Suppressor macrophage treated with lipopolysaccharide for 1 hour (primary cell): ENCODE results near the gene THAP5.
"Not testable (repeated sequence)": the region's sequence is repeated elsewhere in the genome, so short reads cannot be mapped to it uniquely, and the experiment has no call there.

Source experiments
- DNase-seq, 3 donors: peaks; one replicate each; pipeline ENCODE4 v3.0.0-alpha.2; 2020 to 2022

The THAP5 gene

GRCh38 chr7:108581655-108582491 lies 12.4 kb upstream of the THAP5 start:
- DNase-seq, result no peak

GRCh38 chr7:108580298-108580697 lies 10.8 kb upstream of the THAP5 start:
- DNase-seq, result no peak

GRCh38 chr7:108578937-108579336 lies 9.4 kb upstream of the THAP5 start:
- no peak for DNase-seq

GRCh38 chr7:108576116-108576515 lies 6.6 kb upstream of the THAP5 start:
- no peak for DNase-seq

GRCh38 chr7:108575156-108575555 lies 5.7 kb upstream of the THAP5 start:
- DNase-seq, result no peak

- no peak for DNase-seq
These were observed 3.0 kb upstream of the THAP5 start for GRCh38 chr7:108572480-108572879.

- peak; percentile 70 to 76 (median 75) for DNase-seq
These were observed 745 bp upstream of the THAP5 start for GRCh38 chr7:108570146-108570755.

GRCh38 chr7:108568801-108569380 lies 615 bp downstream of the THAP5 start:
- no peak for DNase-seq

- DNase-seq, result no peak
These were observed 3.5 kb downstream of the THAP5 start for GRCh38 chr7:108565987-108566386.

- no peak for DNase-seq
These were observed 8.4 kb downstream of the THAP5 start for GRCh38 chr7:108561047-108561619.

- DNase-seq, result no peak
These were observed 10.3 kb downstream of the THAP5 start for GRCh38 chr7:108559253-108559652.

GRCh38 chr7:108557617-108558016 lies 11.9 kb downstream of the THAP5 start:
- DNase-seq, result no peak

GRCh38 chr7:108557191-108557590 lies 12.3 kb downstream of the THAP5 start:
- DNase-seq, result no peak

GRCh38 chr7:108556665-108557064 lies 12.8 kb downstream of the THAP5 start:
- not testable (repeated sequence) for DNase-seq

- not testable (repeated sequence) for DNase-seq
These were observed 21.2 kb downstream of the THAP5 start for GRCh38 chr7:108548141-108548896.

GRCh38 chr7:108541478-108541877 lies 28.0 kb downstream of the THAP5 start:
- DNase-seq, result no peak

- DNase-seq, result not testable (repeated sequence)
These were observed 30.8 kb downstream of the THAP5 start for GRCh38 chr7:108538685-108539084.

GRCh38 chr7:108538236-108538635 lies 31.3 kb downstream of the THAP5 start:
- DNase-seq, result not testable (repeated sequence)

- DNase-seq, result no peak
These were observed 32.3 kb downstream of the THAP5 start for GRCh38 chr7:108537229-108537628.

- no peak for DNase-seq
These were observed 33.8 kb downstream of the THAP5 start for GRCh38 chr7:108535744-108536143.

- peak; percentile 52 to 76 (median 65) for DNase-seq
These were observed 34.2 kb downstream of the THAP5 start for GRCh38 chr7:108535257-108535656.

- no peak for DNase-seq
These were observed 35.8 kb downstream of the THAP5 start for GRCh38 chr7:108533712-108534111.

GRCh38 chr7:108529341-108529740 lies 40.2 kb downstream of the THAP5 start:
- no peak for DNase-seq
